Hepatocyte (in vitro differentiated cells): ENCODE measurements around the gene CCDC69.

Experiments used
- CTCF ChIP-seq: fragments of 200-600 bp; sonication (generic); IDR thresholded peaks from 2 replicates; pipeline ENCODE4 v1.5.1; 2016; ENCODE audit warnings: antibody characterized with exemption, mild to moderate bottlenecking; ENCODE audit not compliant: poor library complexity
- EZH2 ChIP-seq: fragments of 200-600 bp; sonication (generic); IDR thresholded peaks from 2 replicates; pipeline ENCODE4 v1.6.1; 2016; ENCODE audit warnings: antibody characterized with exemption, mild to moderate bottlenecking, borderline replicate concordance
- EZH2phosphoT487 ChIP-seq: fragments of 200-600 bp; sonication (generic); IDR thresholded peaks from one replicate; pipeline ENCODE4 v1.6.1; 2018; ENCODE audit warnings: antibody characterized with exemption, mild to moderate bottlenecking, low read depth, moderate library complexity; ENCODE audit not compliant: unreplicated experiment, severe bottlenecking

GRCh38 chr5:151195622-151196021, 28.3 kb downstream of the CCDC69 start:
- TF ChIP-seq CTCF (no peak), EZH2phosphoT487 (no peak), EZH2 (no peak)
